Fibroblast of the aortic adventitia (primary cell): Measurements from ENCODE around the gene MDN1. TPM values are rescaled to one million over a fixed set of nuclear protein-coding genes. Genes with fewer than 3 reads are reported as not detected.
A peak's percentile ranks its signal among the peaks of the same experiment; 100 is the strongest.
"Not testable (repeated sequence)": the region's sequence is repeated elsewhere in the genome, so short reads cannot be mapped to it uniquely, and the experiment has no call there.

Experiments
- DNase-seq: peaks from one replicate; pipeline ENCODE4 v3.0.0-alpha.2; 2010; ENCODE audit warnings: low read depth
- H3K4me3 ChIP-seq: 2 replicates; pipeline ENCODE4 v1.5.1; 2011; ENCODE audit warnings: low read depth, mild to moderate bottlenecking, control low read depth, low read length, moderate library complexity
- CTCF ChIP-seq: IDR thresholded peaks from 2 replicates; pipeline ENCODE4 v1.5.1; 2011; ENCODE audit warnings: mild to moderate bottlenecking, low read length, control low read depth, inconsistent platforms; ENCODE audit not compliant: insufficient read depth
- total RNA-seq: library from RNA; depleted of rRNA; stranded (reverse); fragments of >200 nt; gene quantifications from 2 replicates; pipeline ENCODE4 v1.2.3, GENCODE V29; 2012; ENCODE audit warnings: low replicate concordance

MDN1 gene
- total RNA-seq, 1 donor, result 29.0 TPM

- no peak for TF ChIP-seq CTCF
- DNase-seq, result peak; percentile 20
- H3K4me3 ChIP-seq, result no peak overlapping the region
Measured at GRCh38 chr6:89853068-89853467, 33.5 kb upstream of the MDN1 start.

- not testable (repeated sequence) for H3K4me3 ChIP-seq, DNase-seq
Measured at GRCh38 chr6:89847513-89847912, 27.9 kb upstream of the MDN1 start.

- no peak for TF ChIP-seq CTCF
- H3K4me3 ChIP-seq, result no peak overlapping the region
- DNase-seq, result peak; percentile 43
Measured at GRCh38 chr6:89843070-89843469, 23.5 kb upstream of the MDN1 start.

GRCh38 chr6:89842228-89842627 is 22.6 kb upstream of the MDN1 start:
- no peak for DNase-seq
- no peak overlapping the region for H3K4me3 ChIP-seq
- no peak for TF ChIP-seq CTCF

DNA sequence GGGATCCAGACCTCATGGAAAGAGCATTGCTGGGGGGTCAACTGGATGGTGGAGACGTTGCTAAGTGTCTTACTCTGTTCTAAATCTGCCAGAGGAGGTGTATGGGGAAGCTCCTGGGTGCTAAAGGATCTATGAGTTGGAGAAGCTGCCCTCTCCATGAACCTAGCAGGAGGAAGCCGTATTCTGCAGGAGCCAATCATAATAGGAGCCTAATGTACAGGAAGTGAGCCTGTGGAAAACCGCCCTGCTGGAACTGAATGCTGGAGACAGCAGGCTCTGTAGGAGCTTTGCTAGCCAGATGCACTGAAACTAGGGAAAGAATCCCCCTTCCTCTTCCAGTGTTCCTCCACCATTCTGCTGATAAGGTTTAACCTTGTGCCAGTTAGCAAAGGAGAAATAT is 20.9 kb upstream of the MDN1 start:
- peak; percentile 35 for DNase-seq
- no peak for TF ChIP-seq CTCF
- no peak overlapping the region for H3K4me3 ChIP-seq

DNA sequence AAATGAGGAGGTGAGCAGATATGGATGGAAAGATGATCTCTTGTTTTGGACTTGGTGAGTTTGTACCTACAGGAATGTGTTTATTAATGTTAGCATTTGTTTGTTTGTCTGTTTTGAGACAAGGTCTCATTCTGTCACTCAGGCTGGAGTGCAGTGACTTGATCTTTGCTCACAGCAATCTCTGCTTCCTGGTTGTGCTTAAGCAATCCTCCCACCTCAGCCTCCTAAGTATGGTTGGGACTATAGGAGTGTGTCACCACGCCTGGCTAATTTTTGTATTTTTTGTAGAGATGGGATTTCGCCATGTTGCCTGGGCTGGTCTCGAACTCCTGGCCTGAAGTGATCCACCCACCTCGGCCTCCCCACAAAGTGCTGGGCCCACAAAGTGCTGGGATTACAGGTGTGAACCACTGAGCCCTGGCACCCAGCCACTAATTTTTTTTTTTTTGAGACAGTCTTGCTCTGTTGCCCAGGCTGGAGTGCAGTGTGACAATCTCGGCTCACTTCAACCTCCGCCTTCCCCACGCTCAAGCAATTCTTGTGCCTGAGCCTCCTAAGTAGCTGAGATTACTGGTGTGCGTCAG is 17.1 kb upstream of the MDN1 start:
- H3K4me3 ChIP-seq, result no peak overlapping the region
- TF ChIP-seq CTCF, result no peak

GRCh38 chr6:89834884-89835792 is 15.5 kb upstream of the MDN1 start:
- no peak for TF ChIP-seq CTCF

More for the DNA sequence above, 17.1 kb upstream of the MDN1 start:
- DNase-seq, result no peak

More at GRCh38 chr6:89834884-89835792, 15.5 kb upstream of the MDN1 start:
- H3K4me3 ChIP-seq, result no peak overlapping the region
- no peak for DNase-seq
